HCT116 (cell line): Measurements from ENCODE around the gene CSPG4. TPM values are rescaled to one million over a fixed set of nuclear protein-coding genes. Genes with fewer than 3 reads are reported as not detected.

ENCODE experiments used
- ATAC-seq: fragments of 200-7000 bp; cut with Tn5 transposase; 2 replicates; pipeline ENCODE4 v1.9.1; 2020; ENCODE audit warnings: mild to moderate bottlenecking, moderate library complexity
- BruUV-seq: library from RNA; stranded (reverse); fragments of 400-500 nt; replicated peaks from 2 replicates; lab custom pipeline; 2021; lab: Mats Ljungman, UMichigan
- CTCF ChIA-PET: fragments of 300-600 bp; sonication (Branson Sonifier 250); formaldehyde crosslinking; loops from one replicate; lab custom pipeline; 2021; ENCODE audit warnings: antibody characterized with exemption; lab: Charles Lee
- POLR2A ChIA-PET: fragments of 300-600, 350-600 bp; sonication (Branson Sonifier 250); formaldehyde crosslinking; loops from one replicate; lab custom pipeline; 2021; ENCODE audit warnings: antibody characterized with exemption; lab: Charles Lee
- RAD21 ChIA-PET, 2 experiments: fragments of 300-600 bp; sonication (Branson Sonifier 250); formaldehyde crosslinking; loops; one replicate each; lab custom pipeline; 2023; ENCODE audit warnings: low total read pairs in 2 of 2; ENCODE audit not compliant: uncharacterized antibody in 2 of 2, unreplicated experiment in 2 of 2, low non-redundant PET in 1 of 2; lab: Charles Lee
- DNase-seq: peaks from one replicate; pipeline ENCODE4 v3.0.0-alpha.2; 2010; ENCODE audit warnings: low read depth, low spot score
- H2AFZ ChIP-seq: fragments of 200-600 bp; shearing (Covaris generic), sonication (generic); 2 replicates; pipeline ENCODE4 v1.6.1; 2017; ENCODE audit warnings: low read depth, mixed run types, mixed read lengths, antibody characterized with exemption, low read length; ENCODE audit not compliant: poor library complexity, severe bottlenecking
- H3K27ac ChIP-seq: 2 replicates; pipeline ENCODE4 v1.5.1; 2012; ENCODE audit warnings: low read depth, low read length
- H3K27me3 ChIP-seq: fragments of 200-600 bp; sonication (generic); 2 replicates; pipeline ENCODE4 v1.6.1; 2016; ENCODE audit warnings: mixed run types, low read length, mixed read lengths; ENCODE audit not compliant: insufficient read depth
- H3K36me3 ChIP-seq, 2 experiments: fragments of 200-500 bp in 1 of 2; fragments of 200-600 bp in 1 of 2; sonication (Bioruptor generic) in 1 of 2; sonication (generic) in 1 of 2; 2 replicates each; pipeline versions ENCODE4 v1.5.1 to v1.6.1; 2014 to 2016; ENCODE audit warnings: low read length in 2 of 2, inconsistent platforms in 1 of 2, mixed read lengths in 1 of 2, mixed run types in 1 of 2; ENCODE audit not compliant: insufficient read depth in 2 of 2, control insufficient read depth in 1 of 2
- H3K4me1 ChIP-seq, 2 experiments: fragments of 200-600 bp in 1 of 2; sonication (generic) in 1 of 2; 2 replicates each; pipeline versions ENCODE4 v1.5.1 to v1.6.1; 2012 to 2017; ENCODE audit warnings: low read length in 2 of 2, inconsistent platforms in 1 of 2, mild to moderate bottlenecking in 1 of 2, mixed read lengths in 1 of 2, mixed run types in 1 of 2, moderate library complexity in 1 of 2; ENCODE audit not compliant: insufficient read depth in 2 of 2, control insufficient read depth in 1 of 2
- H3K4me2 ChIP-seq: fragments of 200-600 bp; sonication (generic); 2 replicates; pipeline ENCODE4 v1.6.1; 2017; ENCODE audit warnings: mixed run types, low read length, mixed read lengths
- H3K4me3 ChIP-seq, 2 experiments: fragments of 200-600 bp in 1 of 2; sonication (generic) in 1 of 2; replicated peaks in 1 of 2; 2 replicates each; pipeline ENCODE4 v1.5.1; 2011 to 2016; ENCODE audit warnings: low read length in 2 of 2, control low read depth in 1 of 2, low read depth in 1 of 2, mild to moderate bottlenecking in 1 of 2, mixed read lengths in 1 of 2, mixed run types in 1 of 2
- H3K79me2 ChIP-seq: fragments of 200-600 bp; sonication (generic); 2 replicates; pipeline ENCODE4 v1.6.1; 2017; ENCODE audit warnings: mild to moderate bottlenecking, mixed run types, low read length, moderate library complexity, mixed read lengths; ENCODE audit not compliant: insufficient read depth
- H3K9ac ChIP-seq: fragments of 200-600 bp; sonication (generic); 2 replicates; pipeline ENCODE4 v1.6.1; 2016; ENCODE audit warnings: low read length, mixed read lengths
- H3K9me2 ChIP-seq: fragments of 200-600 bp; sonication (generic), shearing (Covaris generic); 2 replicates; pipeline ENCODE4 v1.6.1; 2017; ENCODE audit warnings: mixed run types, mild to moderate bottlenecking, moderate library complexity; ENCODE audit not compliant: insufficient read depth
- H3K9me3 ChIP-seq, 2 experiments: fragments of 200-500 bp in 1 of 2; fragments of 200-600 bp in 1 of 2; sonication (Bioruptor generic) in 1 of 2; sonication (generic) in 1 of 2; 2 replicates each; pipeline ENCODE4 v1.6.1; 2014 to 2017; ENCODE audit warnings: low read length in 2 of 2, mixed read lengths in 2 of 2, inconsistent platforms in 1 of 2, low read depth in 1 of 2, mild to moderate bottlenecking in 1 of 2, mixed run types in 1 of 2, moderate library complexity in 1 of 2; ENCODE audit not compliant: control insufficient read depth in 1 of 2, insufficient read depth in 1 of 2
- H4K20me1 ChIP-seq: fragments of 200-600 bp; sonication (generic), shearing (Covaris generic); 2 replicates; pipeline ENCODE4 v1.6.1; 2017; ENCODE audit warnings: mixed run types, mild to moderate bottlenecking, moderate library complexity; ENCODE audit not compliant: insufficient read depth
- CEBPB ChIP-seq: IDR thresholded peaks from 2 replicates; pipeline ENCODE4 v1.6.1; 2012; ENCODE audit warnings: low read depth
- EGR1 ChIP-seq: IDR thresholded peaks from 2 replicates; pipeline ENCODE4 v1.6.1; 2012; ENCODE audit warnings: low read depth
- ELF1 ChIP-seq: IDR thresholded peaks from 2 replicates; pipeline ENCODE4 v1.6.1; 2012; ENCODE audit warnings: low read depth, borderline replicate concordance
- EZH2 ChIP-seq: fragments of 200-600 bp; sonication (generic); IDR thresholded peaks from 2 replicates; pipeline ENCODE4 v1.6.1; 2017; ENCODE audit warnings: antibody characterized with exemption, mixed run types
- EZH2phosphoT487 ChIP-seq: fragments of 200-600 bp; IDR thresholded peaks from 2 replicates; pipeline ENCODE4 v1.6.1; 2018; ENCODE audit warnings: antibody characterized with exemption, borderline replicate concordance
- JUND ChIP-seq: IDR thresholded peaks from 2 replicates; pipeline ENCODE4 v1.6.1; 2012
- POLR2A ChIP-seq: IDR thresholded peaks from 2 replicates; pipeline ENCODE4 v1.7.0; 2011; ENCODE audit warnings: borderline replicate concordance; ENCODE audit not compliant: insufficient read depth, insufficient read length; ENCODE audit errors: extremely low read depth
- POLR2AphosphoS5 ChIP-seq: IDR thresholded peaks from 2 replicates; pipeline ENCODE4 v1.6.1; 2011; ENCODE audit warnings: mild to moderate bottlenecking, low read depth, low read length, moderate library complexity
- SP1 ChIP-seq: IDR thresholded peaks from 2 replicates; pipeline ENCODE4 v1.6.1; 2012; ENCODE audit warnings: low read depth
- TCF7L2 ChIP-seq: IDR thresholded peaks from 2 replicates; pipeline ENCODE4 v1.7.0; 2011; ENCODE audit warnings: borderline replicate concordance, inconsistent platforms; ENCODE audit not compliant: insufficient read depth, insufficient read length; ENCODE audit errors: extremely low read depth
- YY1 ChIP-seq: IDR thresholded peaks from 2 replicates; pipeline ENCODE4 v1.6.1; 2011; ENCODE audit warnings: low read length, low read depth, moderate library complexity, mild to moderate bottlenecking; ENCODE audit not compliant: insufficient replicate concordance; ENCODE audit errors: extremely low read depth
- ZFX ChIP-seq: fragments of 450-650 bp; IDR thresholded peaks from 2 replicates; pipeline ENCODE4 v1.6.1; 2017
- intact Hi-C: fragments of 100-400 bp; cut with micrococcal nuclease; formaldehyde crosslinking; loops from 2 replicates; pipeline ENCODE4 v1.10.0; 2022
- total RNA-seq: library from RNA; stranded (reverse); gene quantifications from one replicate; pipeline ENCODE4 v1.2.1, GENCODE V29; 2021; ENCODE audit not compliant: unreplicated experiment
- TF ChIP-seq, protein P1 (sequence below): IDR thresholded peaks from 2 replicates; pipeline ENCODE4 v1.6.1; 2012
- TF ChIP-seq, protein P2 (sequence below): IDR thresholded peaks from 2 replicates; pipeline ENCODE4 v1.6.1; 2011; ENCODE audit warnings: mild to moderate bottlenecking, low read length, moderate library complexity; ENCODE audit not compliant: insufficient replicate concordance; ENCODE audit errors: extremely low read depth

Gene CSPG4
- total RNA-seq, 1 experiment from 2014 or later = 18.1 TPM

DNA sequence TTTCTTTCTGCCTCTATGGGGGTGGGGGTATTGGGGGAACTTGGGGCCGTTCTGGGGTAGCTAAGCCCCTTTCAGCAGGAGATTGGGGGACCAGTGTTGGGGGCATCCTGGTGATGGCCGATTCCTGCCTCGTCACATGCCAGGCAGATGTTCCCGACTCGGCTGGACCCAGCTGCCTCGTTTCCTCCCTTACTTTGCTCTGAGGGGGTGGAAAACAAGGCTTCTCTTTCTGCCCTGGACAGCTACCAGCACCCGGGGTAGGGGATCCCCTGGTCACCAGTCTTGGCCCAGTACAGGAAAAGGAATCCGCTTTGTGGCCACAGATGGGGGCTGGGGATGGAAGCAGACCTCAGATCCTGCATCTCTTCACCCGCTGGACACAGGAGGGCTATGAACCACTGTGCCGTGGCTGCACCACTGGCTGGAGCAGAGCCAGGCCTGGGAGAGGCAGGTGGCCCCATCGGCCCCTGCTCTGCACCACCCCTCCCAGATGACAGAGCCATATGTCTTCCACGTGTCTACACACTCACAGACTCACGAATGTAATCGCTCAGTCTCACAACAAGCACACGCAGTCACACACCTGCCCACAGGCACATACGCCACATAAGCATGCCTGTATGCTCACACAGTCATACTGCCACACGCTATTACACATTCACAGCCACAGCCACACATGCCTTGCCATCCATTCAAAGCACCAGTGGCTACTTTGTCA, 52.6 kb downstream of the CSPG4 start:
- POLR2A ChIA-PET = interaction anchor here (1.6 to 1.9 kb wide), 2 partner anchors 13 to 292 kb away, joined by 5 to 8 read pairs; partner anchors contain the start of genes MAN2C1 and SNX33
- Histone ChIP-seq H3K9ac (peak overlapping the region; percentile 68), H2AFZ (no peak overlapping the region), H3K27ac (peak overlapping the region; percentile 52), H3K9me2 (no peaks in the 10 kb centered on the region), H3K27me3 (no peaks in the 10 kb centered on the region), H3K4me1 (peaks cover 19 to 43% of the 10 kb centered on the region in 2 experiments), H3K4me3 (no peak overlapping the region), H3K79me2 (peaks cover 3% of the 10 kb centered on the region; the same call in 1 of the 2 replicates), H3K36me3 (peaks cover 0 to 2% of the 10 kb centered on the region in 2 experiments; a peak in 1 of 4 replicates)
- DNase-seq (no peak), ATAC-seq (no peak)
- RAD21 ChIA-PET = no interaction called here
- no TSS peak for BruUV-seq
- CTCF ChIA-PET = interaction anchor here (1.5 kb wide), 1 partner anchor 12 kb away, joined by 7 read pairs; the partner anchor contains the start of gene SNX33
- intact Hi-C loops = no loop called here
- TF ChIP-seq YY1 (no peak), EZH2 (no peak), JUND (no peak), SP1 (no peak), TCF7L2 (no peak), ZFX (no peak), EGR1 (no peak)
- TF ChIP-seq, all 23 proteins: peak for 0
- H3K4me2 ChIP-seq = peak overlapping the region; percentile 63
- no peaks in the 10 kb centered on the region for H3K9me3 ChIP-seq
- no peaks in the 10 kb centered on the region for H4K20me1 ChIP-seq

DNA sequence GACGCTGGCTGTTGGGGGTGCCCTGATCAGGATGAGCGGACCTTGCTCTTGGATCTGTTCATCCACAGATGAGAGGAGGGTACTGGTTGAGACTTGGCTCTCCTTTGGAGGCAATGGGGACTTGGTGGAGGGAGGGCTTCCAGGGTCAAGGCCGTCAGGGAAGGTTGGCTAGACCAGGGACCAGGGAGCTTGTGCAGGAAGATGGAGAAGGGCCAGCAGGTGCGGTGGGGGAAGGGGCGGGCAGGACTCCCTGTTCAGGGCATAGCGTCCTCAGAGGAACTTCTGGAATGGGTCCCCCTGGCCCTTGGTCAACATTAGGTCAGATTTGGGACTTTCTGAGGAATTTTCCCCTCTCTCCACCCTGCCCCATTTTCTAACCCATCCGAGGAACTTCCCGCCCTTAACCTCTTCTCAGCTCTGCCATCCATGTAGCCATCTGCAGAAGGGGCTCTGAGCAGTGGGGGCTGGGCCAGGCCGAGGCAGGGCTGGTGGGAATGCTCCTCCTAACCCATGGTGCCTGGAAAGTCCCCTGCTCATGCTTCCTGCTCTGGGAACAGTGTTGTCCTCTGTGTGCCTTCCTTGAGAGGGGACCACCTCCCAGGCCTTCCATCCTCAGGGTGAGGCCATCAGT, 53.4 kb downstream of the CSPG4 start:
- no peak overlapping the region for H3K4me2 ChIP-seq
- ATAC-seq (no peak), DNase-seq (no peak)
- H2AFZ ChIP-seq = no peak overlapping the region
- H4K20me1 ChIP-seq = no peaks in the 10 kb centered on the region
- no peaks in the 10 kb centered on the region for H3K27me3 ChIP-seq
- H3K27ac ChIP-seq = no peak overlapping the region
- peaks cover 3% of the 10 kb centered on the region; the same call in 1 of the 2 replicates for H3K79me2 ChIP-seq
- intact Hi-C loops = no loop called here
- H3K9ac ChIP-seq = 0 out of 2 replicates have a peak overlapping the region, but pooled peaks have one; percentile 1
- ChIA-PET RAD21 (no interaction called here), CTCF (no interaction called here), POLR2A (no interaction called here)
- H3K4me3 ChIP-seq = no peak overlapping the region
- no peaks in the 10 kb centered on the region for H3K9me3 ChIP-seq
- BruUV-seq = no TSS peak
- peaks cover 0 to 2% of the 10 kb centered on the region in 2 experiments; a peak in 1 of 4 replicates for H3K36me3 ChIP-seq
- H3K9me2 ChIP-seq = no peaks in the 10 kb centered on the region
- peaks cover 14 to 36% of the 10 kb centered on the region in 2 experiments for H3K4me1 ChIP-seq
- TF ChIP-seq CEBPB (no peak), POLR2AphosphoS5 (no peak), EGR1 (no peak), ZFX (no peak), EZH2phosphoT487 (no peak), TCF7L2 (no peak), POLR2A (no peak), SP1 (no peak), YY1 (no peak), ELF1 (no peak)
- TF ChIP-seq, protein P1, sequence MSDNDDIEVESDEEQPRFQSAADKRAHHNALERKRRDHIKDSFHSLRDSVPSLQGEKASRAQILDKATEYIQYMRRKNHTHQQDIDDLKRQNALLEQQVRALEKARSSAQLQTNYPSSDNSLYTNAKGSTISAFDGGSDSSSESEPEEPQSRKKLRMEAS = no peak
- TF ChIP-seq, protein P2, sequence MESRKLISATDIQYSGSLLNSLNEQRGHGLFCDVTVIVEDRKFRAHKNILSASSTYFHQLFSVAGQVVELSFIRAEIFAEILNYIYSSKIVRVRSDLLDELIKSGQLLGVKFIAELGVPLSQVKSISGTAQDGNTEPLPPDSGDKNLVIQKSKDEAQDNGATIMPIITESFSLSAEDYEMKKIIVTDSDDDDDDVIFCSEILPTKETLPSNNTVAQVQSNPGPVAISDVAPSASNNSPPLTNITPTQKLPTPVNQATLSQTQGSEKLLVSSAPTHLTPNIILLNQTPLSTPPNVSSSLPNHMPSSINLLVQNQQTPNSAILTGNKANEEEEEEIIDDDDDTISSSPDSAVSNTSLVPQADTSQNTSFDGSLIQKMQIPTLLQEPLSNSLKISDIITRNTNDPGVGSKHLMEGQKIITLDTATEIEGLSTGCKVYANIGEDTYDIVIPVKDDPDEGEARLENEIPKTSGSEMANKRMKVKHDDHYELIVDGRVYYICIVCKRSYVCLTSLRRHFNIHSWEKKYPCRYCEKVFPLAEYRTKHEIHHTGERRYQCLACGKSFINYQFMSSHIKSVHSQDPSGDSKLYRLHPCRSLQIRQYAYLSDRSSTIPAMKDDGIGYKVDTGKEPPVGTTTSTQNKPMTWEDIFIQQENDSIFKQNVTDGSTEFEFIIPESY = no peak
